Ascending aorta (tissue), 2 donors: Measurements from ENCODE around the gene PGLYRP4. TPM values are rescaled to one million over a fixed set of nuclear protein-coding genes. Genes with fewer than 3 reads are reported as not detected.

Experiments used
- DNase-seq, 2 donors: peaks; one replicate each; pipeline ENCODE4 v3.0.0-alpha.2; 2019; ENCODE audit warnings: low spot score in 2 of 2
- H3K27ac ChIP-seq, 2 donors: fragments of 200-600 bp; sonication (generic); one replicate each; pipeline ENCODE4 v1.5.1; 2016 to 2017; ENCODE audit warnings: mild to moderate bottlenecking in 1 of 2
- H3K27me3 ChIP-seq: fragments of 200-600 bp; sonication (generic); one replicate; pipeline ENCODE4 v1.5.1; 2017
- H3K36me3 ChIP-seq, 2 donors: fragments of 200-600 bp; sonication (generic); one replicate each; pipeline ENCODE4 v1.5.1; 2016
- H3K4me1 ChIP-seq, 2 donors: fragments of 200-600 bp; sonication (generic); one replicate each; pipeline ENCODE4 v1.5.1; 2016 to 2017; ENCODE audit warnings: mild to moderate bottlenecking in 1 of 2
- H3K4me3 ChIP-seq, 2 donors: fragments of 200-600 bp; sonication (generic); one replicate each; pipeline ENCODE4 v1.5.1; 2016 to 2017; ENCODE audit warnings: mild to moderate bottlenecking in 1 of 2
- H3K9me3 ChIP-seq, 2 donors: fragments of 200-600 bp; sonication (generic); one replicate each; pipeline ENCODE4 v1.5.1; 2016
- intact Hi-C: fragments of 100-400 bp; cut with DNase I; formaldehyde crosslinking; loops from one replicate; pipeline ENCODE4 v1.15.1; 2023
- total RNA-seq: library from RNA; depleted of rRNA; stranded (reverse); fragments of >200 nt; gene quantifications from one replicate; pipeline ENCODE4 v1.1.0, GENCODE V29; 2016
- TF ChIP-seq, protein P1 (sequence below), 3 experiments: fragments of 200-600 bp in 2 of 3; fragments of 450-650 bp in 1 of 3; sonication (generic) in 2 of 3; IDR thresholded peaks; one replicate each; pipeline ENCODE4 v1.5.1; 2016 to 2019; ENCODE audit warnings: antibody characterized with exemption in 3 of 3, mild to moderate bottlenecking in 1 of 3, moderate library complexity in 1 of 3

Gene PGLYRP4
- total RNA-seq, 1 donor from 2014 or later = not detected

- no peaks in the 10 kb centered on the region for H3K9me3 ChIP-seq
- H3K4me1 ChIP-seq = no peaks in the 10 kb centered on the region
- intact Hi-C loops = no loop called here
- no peaks in the 10 kb centered on the region for H3K27me3 ChIP-seq
- no peak overlapping the region for H3K27ac ChIP-seq
- TF ChIP-seq, protein P1, sequence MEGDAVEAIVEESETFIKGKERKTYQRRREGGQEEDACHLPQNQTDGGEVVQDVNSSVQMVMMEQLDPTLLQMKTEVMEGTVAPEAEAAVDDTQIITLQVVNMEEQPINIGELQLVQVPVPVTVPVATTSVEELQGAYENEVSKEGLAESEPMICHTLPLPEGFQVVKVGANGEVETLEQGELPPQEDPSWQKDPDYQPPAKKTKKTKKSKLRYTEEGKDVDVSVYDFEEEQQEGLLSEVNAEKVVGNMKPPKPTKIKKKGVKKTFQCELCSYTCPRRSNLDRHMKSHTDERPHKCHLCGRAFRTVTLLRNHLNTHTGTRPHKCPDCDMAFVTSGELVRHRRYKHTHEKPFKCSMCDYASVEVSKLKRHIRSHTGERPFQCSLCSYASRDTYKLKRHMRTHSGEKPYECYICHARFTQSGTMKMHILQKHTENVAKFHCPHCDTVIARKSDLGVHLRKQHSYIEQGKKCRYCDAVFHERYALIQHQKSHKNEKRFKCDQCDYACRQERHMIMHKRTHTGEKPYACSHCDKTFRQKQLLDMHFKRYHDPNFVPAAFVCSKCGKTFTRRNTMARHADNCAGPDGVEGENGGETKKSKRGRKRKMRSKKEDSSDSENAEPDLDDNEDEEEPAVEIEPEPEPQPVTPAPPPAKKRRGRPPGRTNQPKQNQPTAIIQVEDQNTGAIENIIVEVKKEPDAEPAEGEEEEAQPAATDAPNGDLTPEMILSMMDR (IDR thresholded peaks at IDR 0.05) = no peak
- no peak overlapping the region for H3K4me3 ChIP-seq
- no peak for DNase-seq
- no peaks in the 10 kb centered on the region for H3K36me3 ChIP-seq
These were observed 39.2 kb downstream of the PGLYRP4 start for GRCh38 chr1:153309441-153309840.

- Histone ChIP-seq H3K27me3 (no peaks in the 10 kb centered on the region), H3K4me3 (no peak overlapping the region), H3K36me3 (no peaks in the 10 kb centered on the region), H3K9me3 (no peaks in the 10 kb centered on the region), H3K27ac (no peak overlapping the region), H3K4me1 (no peaks in the 10 kb centered on the region)
- TF ChIP-seq, protein P1 (IDR thresholded peaks at IDR 0.05) = no peak
- DNase-seq = no peak
- intact Hi-C loops = no loop called here
These were observed 40.1 kb downstream of the PGLYRP4 start for GRCh38 chr1:153308540-153308939.

DNA sequence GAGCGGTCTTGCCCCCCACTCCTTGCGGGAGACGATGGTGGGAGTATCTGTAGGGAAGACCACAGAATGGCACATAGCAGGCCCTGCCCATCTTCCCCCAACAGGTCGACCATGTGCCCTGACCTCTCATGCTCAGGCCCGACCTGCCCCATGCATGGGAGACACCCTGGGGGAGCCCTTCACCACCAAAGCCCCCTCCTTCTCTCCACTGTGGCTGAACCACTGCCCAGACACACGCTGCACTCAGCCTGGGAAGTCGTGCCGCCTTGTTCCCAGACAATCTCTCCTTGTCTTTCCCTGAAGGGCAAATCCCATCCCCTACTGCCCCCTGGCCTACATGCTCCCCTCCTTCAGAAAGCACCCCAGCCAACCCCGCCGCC is 41.4 kb downstream of the PGLYRP4 start:
- Histone ChIP-seq H3K36me3 (no peaks in the 10 kb centered on the region), H3K9me3 (no peaks in the 10 kb centered on the region), H3K4me3 (no peak overlapping the region), H3K27me3 (no peaks in the 10 kb centered on the region), H3K4me1 (no peaks in the 10 kb centered on the region), H3K27ac (no peak overlapping the region)
- no peak for DNase-seq
- intact Hi-C loops = no loop called here
- TF ChIP-seq, protein P1 (IDR thresholded peaks at IDR 0.05) = no peak

- H3K27me3 ChIP-seq = no peaks in the 10 kb centered on the region
- H3K27ac ChIP-seq = no peak overlapping the region
- H3K9me3 ChIP-seq = no peaks in the 10 kb centered on the region
- intact Hi-C loops = no loop called here
- TF ChIP-seq, protein P1 (IDR thresholded peaks at IDR 0.05) = no peak
- H3K4me1 ChIP-seq = no peaks in the 10 kb centered on the region
- no peak for DNase-seq
- H3K4me3 ChIP-seq = no peak overlapping the region
- H3K36me3 ChIP-seq = no peaks in the 10 kb centered on the region
These were observed 42.1 kb downstream of the PGLYRP4 start for GRCh38 chr1:153306303-153307220.

DNA sequence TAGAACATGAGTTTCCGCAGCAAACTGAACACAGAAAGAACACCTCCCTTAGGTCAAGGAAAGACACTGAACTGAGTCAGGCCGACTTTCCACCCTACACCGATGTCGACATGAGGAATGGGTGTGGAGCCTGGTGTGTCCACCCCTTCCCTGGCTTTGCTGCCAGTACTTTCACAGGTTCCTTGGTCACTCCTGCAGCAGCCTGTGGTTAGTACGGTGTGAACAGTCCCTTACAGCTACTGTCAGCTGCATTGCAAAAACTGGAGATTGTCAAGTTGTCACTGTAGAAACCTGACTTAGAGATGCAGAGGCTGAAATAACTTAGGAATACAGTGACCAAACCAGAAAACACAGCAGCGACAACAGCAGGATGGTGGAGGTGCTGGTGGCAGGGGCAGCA is 43.0 kb downstream of the PGLYRP4 start:
- H3K27ac ChIP-seq = no peak overlapping the region
- no peaks in the 10 kb centered on the region for H3K4me1 ChIP-seq
- H3K4me3 ChIP-seq = no peak overlapping the region
- no peaks in the 10 kb centered on the region for H3K27me3 ChIP-seq
- no peaks in the 10 kb centered on the region for H3K9me3 ChIP-seq
- intact Hi-C loops = no loop called here
- no peak for DNase-seq
- TF ChIP-seq, protein P1 (IDR thresholded peaks at IDR 0.05) = no peak
- H3K36me3 ChIP-seq = no peaks in the 10 kb centered on the region
